ENCODE measurements around the gene LOXHD1.

Gene LOXHD1

DNA sequence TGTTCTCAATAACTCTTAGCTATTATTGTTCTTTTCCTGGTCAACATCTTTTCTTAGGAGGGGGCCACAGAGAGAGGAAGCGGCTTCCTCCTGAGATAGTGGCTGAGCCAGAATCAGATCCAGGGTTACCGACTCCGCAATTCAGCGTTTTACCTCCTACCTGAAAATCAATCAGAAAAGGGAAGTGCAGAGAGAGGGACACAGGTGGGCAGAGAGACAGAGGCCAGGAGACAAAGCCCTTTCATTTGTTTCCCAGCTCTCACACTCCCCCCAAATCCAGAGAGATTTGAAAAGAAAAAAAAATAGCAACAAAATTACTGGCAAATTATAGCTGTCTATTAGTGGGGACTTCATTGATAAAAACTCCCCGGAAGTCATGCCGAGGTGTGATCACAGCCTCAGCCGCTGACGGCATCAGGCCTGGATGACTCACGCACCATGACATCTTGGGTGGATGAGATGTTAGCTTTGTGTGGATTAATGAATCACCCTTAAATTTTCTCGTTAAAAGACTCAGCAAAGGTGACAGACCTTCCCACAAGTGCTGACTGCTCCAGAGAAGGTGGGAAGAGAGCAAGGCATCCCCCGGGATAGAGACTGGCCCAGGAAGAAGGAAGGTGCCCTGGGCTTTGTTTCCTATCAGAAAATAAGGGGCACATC, 120.7 kb downstream of the LOXHD1 start:
- no peak for DNase-seq

DNA sequence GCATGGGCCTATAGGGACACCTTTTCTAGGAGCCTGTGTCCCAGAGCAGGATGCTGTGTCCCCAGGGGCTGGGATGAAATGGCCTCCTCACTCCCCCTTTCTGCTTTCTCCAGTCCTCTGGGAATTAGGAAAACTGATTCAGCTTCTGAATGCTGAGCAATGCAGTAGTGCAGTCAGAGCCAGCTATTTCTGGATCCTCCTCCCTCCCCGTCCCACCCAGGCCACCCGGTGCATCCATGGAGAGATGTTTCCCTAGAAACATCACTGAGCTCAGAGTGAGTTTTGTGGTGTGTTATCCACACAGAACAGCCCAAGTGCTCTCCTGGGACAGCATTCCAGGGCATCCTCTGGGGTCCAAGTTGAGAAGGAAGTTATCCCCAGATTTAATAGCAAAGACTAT, 125.5 kb downstream of the LOXHD1 start:
- DNase-seq: no peak

DNA sequence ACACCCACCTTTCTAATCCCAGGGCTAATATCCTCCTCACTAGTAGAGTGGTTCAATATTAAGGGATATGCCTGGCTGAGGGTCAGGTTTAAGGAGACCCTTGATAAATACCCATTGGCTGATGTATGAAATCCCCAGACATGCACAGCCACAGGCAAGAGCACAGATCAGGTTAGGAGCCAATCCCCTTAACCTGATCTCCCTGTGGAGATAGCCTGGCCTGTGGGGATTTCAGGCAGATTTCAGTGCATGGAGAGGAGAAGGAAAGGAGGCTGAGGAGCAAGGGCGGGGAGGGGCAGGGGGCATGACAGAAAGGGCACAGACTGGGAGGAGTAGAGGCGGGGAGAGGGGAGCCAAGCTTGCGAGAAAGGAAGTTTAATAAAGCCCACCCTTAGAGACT, 129.0 kb downstream of the LOXHD1 start:
- no peak for DNase-seq

DNA sequence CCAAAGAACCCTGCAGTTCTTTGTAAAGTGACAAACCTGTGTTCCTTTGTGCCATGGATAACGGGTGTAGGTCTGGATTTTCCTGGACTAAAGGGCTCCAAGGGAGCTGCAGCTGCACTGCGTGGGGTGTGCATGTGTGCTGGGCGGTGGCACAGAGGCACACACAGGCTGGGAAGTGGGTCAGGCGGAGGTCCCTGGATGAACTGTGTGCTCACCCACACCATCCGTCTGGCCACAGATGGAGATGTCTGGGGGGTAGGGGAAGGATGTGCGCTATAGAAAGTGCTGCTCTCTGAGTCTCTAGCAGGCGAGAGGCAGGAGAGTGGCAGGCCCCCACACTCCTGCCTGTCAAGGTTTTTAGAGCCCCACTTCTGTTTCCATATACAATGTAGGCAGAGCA, 137.2 kb downstream of the LOXHD1 start:
- DNase-seq: no peak

DNA sequence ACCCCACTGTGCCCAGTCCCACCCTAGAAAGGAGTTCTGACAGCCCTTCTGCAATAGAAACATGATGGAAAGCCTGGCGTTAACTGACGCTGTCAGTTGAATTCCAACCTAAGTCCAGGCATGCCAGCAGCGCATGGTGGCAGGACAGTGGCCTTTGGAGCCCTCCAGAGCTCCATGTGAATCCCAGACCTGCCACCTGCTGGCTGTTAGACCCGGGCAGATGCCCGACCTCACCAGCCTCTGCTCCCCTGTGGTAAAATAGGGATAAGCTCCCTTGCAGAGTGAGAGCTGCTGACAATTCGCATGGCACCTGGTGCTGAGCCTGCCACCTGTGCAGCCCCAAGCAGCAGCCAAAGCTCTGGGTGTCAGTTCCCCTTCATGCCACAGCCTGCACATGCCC, 138.6 kb downstream of the LOXHD1 start:
- DNase-seq: no peak

DNA sequence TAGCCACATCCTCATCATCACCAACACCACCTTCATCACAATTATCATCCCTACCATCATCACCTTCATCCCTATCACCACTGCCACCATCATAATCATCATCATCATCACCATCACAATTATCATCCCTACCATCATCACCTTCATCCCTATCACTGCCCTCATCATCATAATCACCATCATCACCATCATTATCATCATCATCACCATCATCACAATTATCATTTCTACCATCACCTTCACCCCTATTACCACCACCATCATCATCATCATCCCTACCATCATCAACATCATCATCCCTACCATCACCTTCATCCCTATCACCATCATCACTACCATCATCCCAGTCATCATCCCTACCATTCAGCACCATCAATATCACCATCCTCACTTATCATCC, 140.5 kb downstream of the LOXHD1 start:
- DNase-seq: no peak

GRCh38 chr18:46510386-46510785, 146.6 kb downstream of the LOXHD1 start:
- DNase-seq: no peak

GRCh38 chr18:46509530-46509929, 147.5 kb downstream of the LOXHD1 start:
- no peak for DNase-seq

- DNase-seq: no peak
These were observed 149.9 kb downstream of the LOXHD1 start for GRCh38 chr18:46506974-46507586.

DNA sequence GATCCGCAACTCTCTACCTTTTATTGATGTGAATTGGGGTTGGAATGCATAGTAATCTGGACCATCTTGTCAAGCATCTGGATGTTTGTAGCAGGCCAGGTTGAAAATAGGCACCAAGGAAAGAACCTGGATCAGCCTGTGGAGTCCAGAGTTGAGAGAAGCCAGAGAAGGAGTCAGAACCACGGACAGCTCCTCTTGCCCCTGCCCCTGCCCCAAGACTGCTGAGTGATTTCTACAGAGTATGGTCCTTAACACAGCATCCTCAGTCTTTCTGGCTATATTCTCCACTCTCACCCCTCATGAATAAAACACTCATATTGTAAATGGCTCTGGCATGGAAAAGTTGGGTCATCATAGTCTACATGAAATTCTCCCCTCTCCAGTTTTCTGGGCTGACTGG, 154.6 kb downstream of the LOXHD1 start:
- no peak for DNase-seq

DNA sequence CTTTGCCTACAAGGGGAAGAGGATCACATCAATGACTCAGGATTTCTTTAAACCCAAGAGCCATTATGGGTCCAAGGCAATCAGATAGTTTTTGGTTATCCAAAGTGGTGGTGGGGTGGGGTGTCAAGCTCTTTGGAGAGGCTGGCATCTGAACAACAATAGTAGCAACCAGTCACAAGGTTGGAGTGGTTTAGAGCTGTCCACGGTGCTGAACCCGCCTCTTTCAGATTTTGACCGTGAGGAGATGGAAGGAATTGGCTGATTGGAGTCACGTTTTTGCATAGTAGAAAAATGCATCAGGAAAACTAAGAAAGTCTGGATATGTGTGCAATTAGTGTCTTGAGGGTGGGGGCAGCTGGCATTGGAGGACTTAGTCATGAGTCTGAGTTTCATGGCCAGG, 159.9 kb downstream of the LOXHD1 start:
- no peak for DNase-seq

DNA sequence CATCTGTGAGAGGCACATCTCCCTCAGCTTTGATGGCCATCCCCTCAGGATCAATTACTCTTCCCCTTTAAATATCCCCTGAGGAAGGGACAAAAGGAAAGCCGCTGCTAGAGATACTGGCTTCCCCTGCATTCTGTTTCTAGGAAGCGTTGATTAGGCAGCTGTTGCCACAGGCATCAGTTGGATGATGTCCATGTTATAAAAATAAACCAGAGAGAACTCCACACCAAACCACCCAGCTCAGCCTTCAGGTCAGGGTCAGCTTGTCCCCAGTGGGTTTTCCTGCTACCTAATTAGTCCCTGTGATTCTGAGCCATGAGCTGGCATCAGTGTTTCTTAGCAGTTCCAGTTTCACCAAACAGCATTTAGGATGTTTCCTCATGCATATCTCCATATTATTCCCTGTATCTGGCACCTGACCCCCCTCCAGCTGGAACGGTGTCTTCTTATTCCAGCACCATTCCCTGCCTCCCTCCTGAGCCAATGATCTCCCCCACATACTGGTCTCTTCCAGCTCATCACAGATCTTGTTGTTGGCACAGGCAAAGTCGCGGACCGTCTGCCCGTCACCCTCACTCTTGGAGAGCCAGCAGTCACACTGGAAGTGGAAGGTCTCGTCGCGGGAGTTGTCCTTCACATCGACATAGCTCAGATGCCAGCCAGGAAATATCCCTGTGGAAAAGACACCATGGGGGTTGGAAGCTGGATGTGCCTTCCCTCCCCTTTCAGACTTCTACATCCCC, 168.4 kb downstream of the LOXHD1 start:
- no peak for DNase-seq

DNA sequence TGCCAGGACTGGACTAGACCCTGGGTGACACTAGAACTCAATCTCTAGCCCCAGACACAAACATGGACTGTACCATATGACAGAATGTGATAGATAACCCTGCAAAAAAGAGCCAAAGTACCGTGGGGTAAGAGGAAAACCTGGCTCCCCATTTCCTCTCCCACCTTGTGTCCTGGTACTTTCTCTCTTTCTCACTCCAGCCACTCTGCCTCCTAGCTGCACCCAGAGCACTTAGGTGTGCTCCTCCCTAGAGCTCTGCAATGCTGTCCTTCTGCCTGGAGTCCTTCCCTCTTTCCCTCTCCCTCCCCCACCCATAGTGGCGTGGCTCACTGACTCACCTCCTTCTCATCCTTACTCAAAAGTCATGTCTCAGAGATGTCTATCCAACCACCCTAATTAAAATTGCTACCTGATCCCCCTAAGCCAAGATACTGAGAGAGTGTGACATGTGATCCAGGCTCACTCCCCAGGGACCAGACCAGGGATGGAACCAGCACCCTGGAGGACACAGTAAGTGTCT, 171.3 kb downstream of the LOXHD1 start:
- DNase-seq: no peak

GRCh38 chr18:46484971-46485370, 172.0 kb downstream of the LOXHD1 start:
- no peak for DNase-seq

DNA sequence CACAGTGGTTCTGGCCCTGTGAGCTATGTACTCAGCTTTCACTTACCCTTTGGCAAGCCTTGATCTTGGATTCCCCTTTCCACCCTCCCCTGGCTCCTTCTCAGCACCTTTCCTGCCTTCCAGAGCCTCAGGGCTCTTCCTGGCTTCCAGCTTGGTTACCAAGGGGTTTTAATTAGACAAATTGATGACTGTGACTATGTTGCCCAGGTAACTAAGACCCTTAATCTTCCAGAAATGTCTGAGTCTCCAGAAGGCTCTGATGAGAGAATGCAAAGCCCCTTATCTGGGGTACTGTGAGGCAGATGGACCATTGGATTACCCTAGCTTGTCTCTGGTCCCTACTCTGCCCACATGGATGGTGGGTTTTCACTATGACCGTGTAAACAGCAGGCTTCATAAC, 174.2 kb downstream of the LOXHD1 start:
- DNase-seq: no peak

- no peak for DNase-seq
These were observed 175.2 kb downstream of the LOXHD1 start for GRCh38 chr18:46481847-46482245.

- DNase-seq: peak; percentile 38
These were observed 175.8 kb downstream of the LOXHD1 start for GRCh38 chr18:46481048-46481846.

DNA sequence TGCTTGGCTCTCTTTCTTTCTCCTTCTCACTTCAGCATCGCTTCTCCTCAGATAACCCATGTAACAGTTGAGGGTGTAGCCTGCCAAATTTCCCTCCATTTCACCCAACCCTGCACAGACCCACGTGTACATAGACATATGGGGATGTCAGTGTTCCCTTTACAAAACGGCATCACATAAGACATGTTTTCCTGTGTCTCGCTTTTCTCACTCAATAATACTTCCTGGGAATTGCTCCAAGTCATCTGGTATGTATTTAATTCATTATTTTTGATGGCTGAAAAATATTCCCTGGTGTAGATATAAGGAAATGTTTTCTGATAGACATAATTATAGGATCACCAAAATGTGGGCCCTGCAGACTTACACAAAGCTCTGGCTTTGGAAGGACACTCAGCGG, 176.8 kb downstream of the LOXHD1 start:
- DNase-seq: no peak

DNA sequence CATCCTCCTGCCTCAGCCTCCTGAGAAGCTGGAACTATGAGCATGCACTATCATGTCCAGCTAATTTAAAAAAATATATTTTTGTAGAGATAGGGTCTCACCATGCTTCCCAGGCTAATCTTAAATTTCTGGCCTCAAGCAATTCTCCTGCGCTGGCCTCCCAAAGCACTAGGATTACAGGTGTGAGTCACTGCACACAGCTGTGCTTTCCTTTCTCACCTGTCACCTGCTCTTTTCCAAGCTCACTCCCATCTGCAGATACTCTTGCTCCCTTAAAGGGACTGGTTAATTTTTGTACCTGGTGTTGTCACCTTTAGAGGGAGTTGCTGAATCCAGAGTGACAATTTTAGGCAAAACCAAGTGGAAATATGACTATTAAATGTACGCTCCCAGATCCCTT, 178.2 kb downstream of the LOXHD1 start:
- no peak for DNase-seq

DNA sequence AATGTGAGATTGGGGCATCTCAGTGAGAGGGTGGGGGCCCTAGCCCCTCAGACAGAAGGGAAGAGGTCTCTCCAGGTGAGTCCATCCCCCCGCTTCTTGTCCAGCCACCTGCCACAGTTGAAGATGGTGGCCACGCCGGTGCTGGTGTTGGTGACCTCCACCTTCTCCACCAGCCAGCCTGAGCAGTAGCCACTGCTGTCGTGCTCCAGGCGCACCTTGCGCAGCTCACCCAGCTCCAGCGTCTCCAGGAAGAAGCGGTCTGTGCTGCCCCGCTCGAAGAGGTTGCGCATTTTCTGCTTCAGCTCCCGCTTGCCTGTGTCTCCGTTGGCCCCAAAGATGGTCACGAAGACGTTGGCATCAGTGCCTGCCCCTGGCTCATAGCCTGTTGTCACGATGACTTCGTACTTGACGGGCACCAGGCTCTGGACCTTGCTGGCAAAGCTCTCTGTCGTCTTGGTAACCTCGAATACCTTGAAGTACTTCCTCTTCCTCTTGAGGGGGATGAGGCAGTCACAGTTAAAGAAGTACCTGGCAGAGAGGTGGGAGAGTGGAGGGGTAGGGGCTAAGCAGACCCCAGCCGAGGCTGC, 179.5 kb downstream of the LOXHD1 start:
- no peak for DNase-seq

- no peak for DNase-seq
These were observed 181.6 kb downstream of the LOXHD1 start for GRCh38 chr18:46475390-46475752.

DNA sequence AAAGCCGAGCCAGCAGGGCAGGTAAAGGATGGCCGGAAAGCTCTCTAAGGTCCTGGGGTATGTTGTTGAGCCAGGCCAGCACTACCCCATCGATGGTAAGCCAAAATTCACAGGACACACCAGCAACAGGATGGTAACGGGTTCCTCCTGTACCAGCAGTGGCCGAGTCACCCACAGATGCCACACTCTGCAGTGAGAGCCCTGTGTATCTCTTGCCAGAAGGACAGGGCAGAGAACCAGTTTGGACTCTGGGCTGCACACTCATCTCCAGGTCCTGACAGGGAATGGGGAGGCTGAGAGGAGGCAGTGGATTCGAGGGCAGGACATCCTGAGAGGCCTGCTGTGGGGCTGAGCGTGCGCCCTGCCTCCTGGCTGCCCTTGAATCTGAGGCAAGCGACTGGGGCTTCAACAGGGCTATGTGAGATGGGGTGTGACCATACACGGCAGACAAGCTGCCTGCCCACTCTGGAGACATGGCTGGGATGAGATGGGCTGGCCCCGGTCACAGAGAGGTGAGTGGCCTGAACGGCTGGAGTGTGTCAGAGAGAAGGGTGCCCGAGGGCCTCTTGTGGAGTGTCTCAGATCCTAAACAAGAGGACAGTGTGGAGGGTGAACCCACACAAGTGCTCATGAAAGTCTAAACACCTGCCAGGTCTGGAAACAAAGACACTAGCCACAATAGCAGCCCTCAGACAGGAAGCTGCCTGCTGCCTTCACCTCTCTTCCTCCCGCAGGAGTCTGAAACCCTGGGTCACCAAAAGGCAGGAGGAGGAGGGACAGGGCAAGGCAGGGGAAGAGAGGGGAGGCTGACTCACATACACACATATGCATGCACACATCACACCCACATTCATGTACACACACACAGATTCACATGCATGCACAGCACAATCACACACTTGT, 182.3 kb downstream of the LOXHD1 start:
- no peak for DNase-seq
